Measurements from ENCODE around the gene PNKD. TPM values are rescaled to one million over a fixed set of nuclear protein-coding genes. Genes with fewer than 3 reads are reported as not detected.

Gene PNKD
- total RNA-seq, 1 donor: 17.4 TPM

- DNase-seq (ENCODE audit: low read depth): no peak
- no peak for TF ChIP-seq CTCF (IDR thresholded peaks at IDR 0.05; ENCODE audit: insufficient read depth, low read length)
- no peak overlapping the region for H3K4me3 ChIP-seq (ENCODE audit: low read depth, low read length)
Observed at GRCh38 chr2:218255446-218255845, 14.9 kb upstream of the PNKD start.

DNA sequence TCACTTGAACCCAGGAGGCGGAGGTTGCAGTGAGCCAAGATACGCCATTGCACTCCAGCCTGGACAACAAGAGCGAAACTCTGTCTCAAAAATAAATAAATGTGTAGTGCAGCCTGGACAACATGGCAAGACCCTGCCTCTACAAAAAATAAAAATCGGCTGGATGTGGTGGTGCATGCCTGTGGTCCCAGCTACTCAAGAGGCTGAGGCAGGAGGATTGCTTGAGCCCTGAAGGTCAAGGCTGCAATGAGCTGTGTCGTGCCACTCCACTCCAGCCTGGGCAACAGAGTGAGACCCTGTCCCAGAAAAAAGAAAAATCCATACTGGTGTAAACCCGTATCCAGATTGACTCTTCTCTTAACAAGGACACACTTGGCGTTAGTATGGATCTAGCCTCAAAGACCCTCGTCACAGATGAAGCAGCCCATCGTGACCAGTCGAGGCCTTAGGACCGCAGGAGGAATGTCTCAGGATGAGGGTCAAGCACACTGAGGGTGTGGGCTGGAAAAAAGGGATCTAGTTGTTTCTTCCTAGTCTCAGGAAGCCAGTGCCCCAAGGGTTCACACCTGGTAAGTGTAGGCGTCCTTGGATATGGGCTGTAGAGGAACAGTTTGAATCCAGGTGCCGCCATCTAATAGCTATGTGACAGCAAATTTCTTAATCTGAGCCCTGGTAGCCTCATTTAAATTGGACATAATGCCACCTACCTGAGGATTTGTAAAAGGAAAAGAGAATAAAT is 13.5 kb upstream of the PNKD start:
- H3K4me3 ChIP-seq (ENCODE audit: low read depth, low read length): no peak overlapping the region
- DNase-seq (ENCODE audit: low read depth): no peak
- no peak for TF ChIP-seq CTCF (IDR thresholded peaks at IDR 0.05; ENCODE audit: insufficient read depth, low read length)

GRCh38 chr2:218257390-218257981 is 12.8 kb upstream of the PNKD start:
- H3K4me3 ChIP-seq (ENCODE audit: low read depth, low read length): no peak overlapping the region
- peak; percentile 57 for TF ChIP-seq CTCF (IDR thresholded peaks at IDR 0.05; ENCODE audit: insufficient read depth, low read length)
- no peak for DNase-seq (ENCODE audit: low read depth)

DNA sequence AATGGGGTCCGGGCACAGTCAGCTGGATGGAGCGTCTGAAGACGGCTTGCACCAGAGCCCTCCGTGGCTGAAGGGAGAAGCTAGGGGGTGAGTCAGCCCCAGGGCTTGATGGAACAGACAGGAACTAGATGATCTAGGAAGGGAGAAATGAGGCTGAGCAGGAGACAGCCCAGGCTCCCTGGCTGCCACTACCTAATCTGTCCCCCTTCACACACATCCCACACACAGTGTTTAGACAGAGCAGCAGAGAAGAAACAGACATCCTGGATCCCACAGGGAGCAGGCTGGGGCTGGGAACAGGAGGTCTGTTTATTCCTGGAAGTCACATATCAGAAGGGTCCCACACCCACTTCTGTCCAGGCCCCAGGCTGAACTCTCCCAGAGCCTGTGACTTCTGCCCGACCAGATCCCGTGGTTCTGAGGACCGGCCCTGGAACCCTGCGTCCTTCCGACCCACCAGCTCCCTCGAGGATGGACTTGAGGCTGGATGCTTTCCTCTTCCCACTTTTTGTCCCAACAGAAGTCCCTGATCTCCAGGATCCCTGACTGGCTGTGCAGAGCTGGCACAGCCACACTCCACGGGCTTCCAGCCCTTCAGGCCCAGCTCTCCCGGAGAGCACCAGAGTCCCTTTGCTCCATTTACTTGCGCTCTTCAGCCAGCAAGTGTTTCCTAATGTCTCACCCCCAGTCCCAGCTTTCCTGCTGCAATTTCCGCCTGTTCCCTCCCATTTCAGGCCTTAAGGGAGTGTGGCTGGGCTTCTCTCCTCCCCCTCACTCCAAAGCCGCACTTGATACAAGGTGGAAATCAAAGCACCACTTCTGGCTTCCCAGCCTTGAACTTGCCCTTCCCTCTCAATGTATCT is 11.0 kb upstream of the PNKD start:
- no peak for TF ChIP-seq CTCF (IDR thresholded peaks at IDR 0.05; ENCODE audit: insufficient read depth, low read length)
- peak; percentile 85 for DNase-seq (ENCODE audit: low read depth)
- no peak overlapping the region for H3K4me3 ChIP-seq (ENCODE audit: low read depth, low read length)

DNA sequence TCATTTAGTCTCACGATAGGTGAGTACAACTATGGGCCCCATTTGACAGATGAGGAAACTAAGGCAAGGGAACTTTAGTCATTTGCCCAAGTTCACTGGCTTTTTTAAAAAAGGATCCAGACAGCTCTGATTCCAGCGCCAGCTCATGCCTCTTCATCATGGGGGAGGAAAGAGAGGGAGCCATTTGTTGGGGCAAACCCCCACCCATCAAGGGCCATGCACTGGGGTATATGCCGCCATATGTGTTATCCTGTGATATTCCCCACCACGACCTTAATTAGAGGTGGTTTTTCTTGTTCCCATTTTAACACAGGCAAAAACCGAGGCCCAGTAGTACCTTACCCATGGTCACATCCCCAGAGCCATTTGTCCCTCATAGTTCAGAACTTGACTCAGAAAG is 10.2 kb upstream of the PNKD start:
- no peak for DNase-seq (ENCODE audit: low read depth)
- no peak overlapping the region for H3K4me3 ChIP-seq (ENCODE audit: low read depth, low read length)
- no peak for TF ChIP-seq CTCF (IDR thresholded peaks at IDR 0.05; ENCODE audit: insufficient read depth, low read length)

DNA sequence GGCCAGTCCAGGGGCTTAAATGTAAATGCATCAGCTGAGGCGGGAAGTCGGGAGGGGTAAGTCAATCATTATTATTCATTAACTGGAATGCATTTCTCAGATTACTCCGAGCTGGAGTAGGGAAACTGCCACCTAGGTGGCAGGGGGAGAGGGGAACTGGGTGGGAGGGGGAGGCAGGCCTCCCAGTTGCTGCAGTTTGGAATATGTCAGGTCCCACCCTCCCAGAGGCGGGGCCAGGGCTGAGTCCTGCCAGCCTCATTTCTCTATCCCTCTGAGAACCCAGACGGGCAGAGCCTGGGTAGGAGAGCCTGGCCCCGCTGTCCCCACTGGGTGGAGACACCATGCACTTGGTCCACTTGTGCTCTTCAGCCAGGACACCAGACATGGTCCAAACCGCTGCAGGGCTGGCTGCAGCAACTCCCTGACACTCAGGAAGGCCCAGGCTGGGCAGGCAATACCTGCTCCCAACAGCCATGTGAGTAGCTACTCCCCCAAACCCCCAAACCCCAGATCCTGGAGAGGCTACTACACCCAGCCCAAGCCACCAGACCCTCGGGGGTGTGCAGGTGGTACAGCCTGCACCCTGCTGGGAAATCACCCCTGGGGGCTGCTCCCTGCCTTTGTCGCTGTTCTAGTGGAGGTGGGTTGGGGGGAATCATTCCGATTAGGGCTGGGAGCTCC is 9.4 kb upstream of the PNKD start, which contains the start of gene GPBAR1:
TSS of gene GPBAR1 (plus strand) at position 274 of the 681 bp plus-strand sequence. CDS start 1,710 bp downstream, outside the sequence.
- no peak within 1 kb of the TSS for H3K4me3 ChIP-seq (ENCODE audit: low read depth, low read length)
- TF ChIP-seq CTCF (IDR thresholded peaks at IDR 0.05; ENCODE audit: insufficient read depth, low read length): no peak
- no peak for DNase-seq (ENCODE audit: low read depth)

Measured in fibroblast of the aortic adventitia (primary cell).